Left lung (tissue), 10 donors: ENCODE data around the gene SLC22A23. TPM values are rescaled to one million over a fixed set of nuclear protein-coding genes. Genes with fewer than 3 reads are reported as not detected.

Experiments used
- ATAC-seq: fragments of 200-7000 bp; cut with Tn5 transposase; one replicate; pipeline ENCODE4 v1.9.1; 2020; ENCODE audit warnings: moderate library complexity
- DNase-seq, 4 donors: peaks; one replicate each; pipeline ENCODE4 v3.0.0-alpha.2; 2013 to 2020
- H3K27ac ChIP-seq, 2 donors: fragments of 200-600 bp; sonication (generic) in 1 of 2; one replicate each; pipeline versions ENCODE4 v1.5.0 to v1.8.0; 2020 to 2021
- H3K27me3 ChIP-seq, 2 donors: fragments of 200-600 bp; sonication (generic) in 1 of 2; one replicate each; pipeline versions ENCODE4 v1.5.0 to v1.8.0; 2020 to 2021
- H3K36me3 ChIP-seq, 2 donors: fragments of 200-600 bp; sonication (generic) in 1 of 2; one replicate each; pipeline versions ENCODE4 v1.5.0 to v1.8.0; 2020 to 2021
- H3K4me1 ChIP-seq, 2 donors: fragments of 200-600 bp; one replicate each; pipeline ENCODE4 v1.8.0; 2021
- H3K4me3 ChIP-seq, 2 donors: fragments of 200-600 bp; sonication (generic) in 1 of 2; one replicate each; pipeline versions ENCODE4 v1.5.0 to v1.8.0; 2020 to 2021; ENCODE audit warnings: mild to moderate bottlenecking in 1 of 2
- H3K9me3 ChIP-seq, 2 donors: fragments of 200-600 bp; sonication (generic) in 1 of 2; one replicate each; pipeline versions ENCODE4 v1.5.0 to v1.8.0; 2020 to 2021
- CTCF ChIP-seq, 2 donors: fragments of 200-600 bp; sonication (generic) in 1 of 2; IDR thresholded peaks; one replicate each; pipeline versions ENCODE4 v1.5.0 to v1.8.0; 2021; ENCODE audit warnings: antibody characterized with exemption in 2 of 2
- intact Hi-C, 2 donors: fragments of 100-400 bp; cut with DNase I; formaldehyde crosslinking; loops; one replicate each; pipeline versions ENCODE4 v1.11.2 to v1.14.2; 2022
- polyA plus RNA-seq, 6 donors: library from polyadenylated mRNA; unstranded; fragments of 120-200 nt; gene quantifications; one replicate each; pipeline ENCODE4 v1.2.1, GENCODE V29; 2013; ENCODE audit not compliant: insufficient read length in 6 of 6
- total RNA-seq, 2 donors: library from RNA; stranded (reverse); fragmentation: NEBNext Ultra II Directional; extraction: Animal tissue kit (Norgen Biotek cat#: 25700); gene quantifications; one replicate each; pipeline ENCODE4 v1.2.1, GENCODE V29; 2021
- donor health status: DM: no; HTN: yes; CAD: no.
- donor health status: DM: no; HTN: no; CAD: no.

SLC22A23 gene
- total and polyA plus RNA-seq, 8 donors: 19.7 to 31.2 (median 23.9) TPM

GRCh38 chr6:3239110-3239830 lies 217.6 kb downstream of the SLC22A23 start:
- Histone ChIP-seq H3K27ac (no peak overlapping the region), H3K9me3 (no peaks in the 10 kb centered on the region), H3K4me1 (no peaks in the 10 kb centered on the region), H3K27me3 (peaks cover 4 to 54% of the 10 kb centered on the region in 2 donors), H3K4me3 (no peak overlapping the region), H3K36me3 (no peaks in the 10 kb centered on the region)
- intact Hi-C loops: no loop called here
- no peak for DNase-seq
- TF ChIP-seq CTCF (IDR thresholded peaks at IDR 0.05): no peak
- ATAC-seq: no peak

GRCh38 chr6:3237761-3238662 lies 218.8 kb downstream of the SLC22A23 start:
- TF ChIP-seq CTCF (IDR thresholded peaks at IDR 0.05): no peak
- no peak overlapping the region for H3K27ac ChIP-seq
- no peaks in the 10 kb centered on the region for H3K36me3 ChIP-seq
- H3K4me3 ChIP-seq: no peak overlapping the region
- DNase-seq: no peak
- H3K27me3 ChIP-seq: peaks cover 11 to 57% of the 10 kb centered on the region in 2 donors
- intact Hi-C loops: no loop called here
- no peaks in the 10 kb centered on the region for H3K9me3 ChIP-seq
- ATAC-seq: no peak
- no peaks in the 10 kb centered on the region for H3K4me1 ChIP-seq

DNA sequence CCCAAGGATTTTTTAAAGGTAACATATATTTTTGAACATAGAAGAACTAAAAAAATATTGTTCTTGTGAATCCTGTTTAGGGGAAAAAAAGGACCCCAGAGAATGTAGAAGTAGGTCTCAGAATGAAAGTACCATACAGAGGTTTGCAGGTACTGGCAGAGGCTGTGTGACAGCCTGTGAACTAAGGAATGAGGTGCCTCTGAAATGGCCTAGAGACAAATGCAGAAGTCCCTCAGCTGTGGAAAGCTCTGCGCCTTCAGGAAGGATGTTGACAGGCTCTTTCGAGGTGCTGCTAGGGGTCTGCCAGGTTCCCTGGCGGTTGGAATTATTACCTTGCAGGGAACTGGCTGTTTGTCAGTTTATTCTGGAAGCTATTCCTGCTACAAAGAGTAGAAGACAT lies 220.8 kb downstream of the SLC22A23 start:
- Histone ChIP-seq H3K9me3 (no peaks in the 10 kb centered on the region), H3K4me1 (peaks cover 5 to 13% of the 10 kb centered on the region in 2 donors), H3K36me3 (no peaks in the 10 kb centered on the region), H3K4me3 (no peak overlapping the region), H3K27ac (no peak overlapping the region), H3K27me3 (peaks cover 24 to 77% of the 10 kb centered on the region in 2 donors)
- intact Hi-C loops: no loop called here
- TF ChIP-seq CTCF (IDR thresholded peaks at IDR 0.05): no peak
- DNase-seq: no peak
- no peak for ATAC-seq

DNA sequence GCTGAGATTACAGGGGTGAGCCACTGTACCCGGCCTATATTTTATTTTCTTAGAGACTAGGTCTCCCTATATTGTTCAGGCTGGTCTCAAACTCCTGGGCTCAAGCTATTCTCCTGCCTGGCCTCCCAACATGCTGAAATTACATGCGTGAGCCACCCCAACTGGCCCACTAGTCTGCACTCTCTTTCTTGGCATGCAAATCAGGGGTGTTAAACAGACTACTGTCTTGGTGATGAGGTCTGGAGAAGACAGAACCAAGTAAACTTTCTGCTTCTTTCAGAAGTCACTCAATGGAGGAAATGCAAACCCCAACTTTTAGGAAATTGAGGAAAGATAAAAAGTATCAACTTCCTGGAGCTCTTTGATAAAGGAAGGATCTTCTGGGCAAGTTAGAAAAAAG lies 221.4 kb downstream of the SLC22A23 start:
- H3K4me1 ChIP-seq: peaks cover 5 to 14% of the 10 kb centered on the region in 2 donors
- peaks cover 24 to 82% of the 10 kb centered on the region in 2 donors for H3K27me3 ChIP-seq
- intact Hi-C loops: no loop called here
- no peak for DNase-seq
- no peak for TF ChIP-seq CTCF (IDR thresholded peaks at IDR 0.05)
- no peak overlapping the region for H3K27ac ChIP-seq
- H3K36me3 ChIP-seq: no peaks in the 10 kb centered on the region
- no peak for ATAC-seq
- no peak overlapping the region for H3K4me3 ChIP-seq
- no peaks in the 10 kb centered on the region for H3K9me3 ChIP-seq

DNA sequence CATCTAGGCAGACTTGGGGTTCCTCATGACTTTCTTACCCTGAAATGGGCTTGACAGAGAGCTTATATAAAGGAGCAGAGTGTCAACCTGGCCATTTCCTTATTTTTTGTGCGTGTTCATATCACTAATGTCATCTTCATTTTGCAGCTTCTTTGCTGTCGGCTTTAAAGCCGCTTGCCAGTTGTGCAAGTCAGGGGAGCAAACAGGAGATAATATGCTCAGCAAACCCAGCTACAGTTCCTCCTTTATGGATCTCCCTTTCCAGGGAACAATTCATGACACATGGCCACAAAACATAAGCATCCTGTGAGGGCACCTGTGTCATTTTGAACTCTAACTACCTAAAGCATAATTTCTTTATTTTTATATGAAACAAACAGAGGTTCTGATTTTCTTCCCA lies 222.9 kb downstream of the SLC22A23 start:
- ATAC-seq (no peak), DNase-seq (no peak)
- no peak overlapping the region for H3K27ac ChIP-seq
- H3K4me1 ChIP-seq: peaks cover 16 to 25% of the 10 kb centered on the region in 2 donors
- peaks cover 38 to 98% of the 10 kb centered on the region in 2 donors for H3K27me3 ChIP-seq
- no peak overlapping the region for H3K4me3 ChIP-seq
- no peaks in the 10 kb centered on the region for H3K9me3 ChIP-seq
- intact Hi-C loops: no loop called here
- TF ChIP-seq CTCF (IDR thresholded peaks at IDR 0.05): no peak
- H3K36me3 ChIP-seq: no peaks in the 10 kb centered on the region
